RPMI7951 (cell line): ENCODE measurements around the gene GRIA4. TPM values are rescaled to one million over a fixed set of nuclear protein-coding genes. Genes with fewer than 3 reads are reported as not detected.
"Not testable (repeated sequence)": the region's sequence is repeated elsewhere in the genome, so short reads cannot be mapped to it uniquely, and the experiment has no call there.

Experiments
- DNase-seq: peaks from one replicate; pipeline ENCODE4 v3.0.0-alpha.2; 2012; ENCODE audit warnings: low read depth
- total RNA-seq: library from RNA; depleted of rRNA; stranded (reverse); fragments of >200 nt; shearing (Covaris generic); gene quantifications from 2 replicates; pipeline ENCODE4 v1.2.3, GENCODE V29; 2014

GRIA4 gene
- total RNA-seq, 1 experiment from 2014 or later = not detected

GRCh38 chr11:105719073-105719822 lies 109.4 kb downstream of the GRIA4 start:
- peak; percentile 24 for DNase-seq

DNA sequence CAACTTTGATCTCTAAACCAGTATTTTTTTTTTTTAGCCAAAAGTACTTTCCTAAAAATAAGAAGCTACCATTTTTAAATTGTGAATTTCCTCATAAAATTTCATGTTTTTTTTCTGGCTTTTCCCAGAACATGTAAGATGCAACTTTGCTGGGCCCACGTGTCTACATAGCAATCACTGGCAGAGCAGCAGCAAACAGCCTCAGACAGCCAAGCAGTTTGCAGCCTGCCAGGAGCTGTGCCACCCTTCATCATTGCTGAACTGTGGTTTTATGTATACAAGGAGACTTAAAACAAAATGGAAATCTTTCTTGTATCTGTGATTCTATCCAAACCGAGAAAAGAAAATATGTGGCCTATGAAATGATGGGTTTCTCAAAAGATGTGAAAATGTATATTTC lies 110.2 kb downstream of the GRIA4 start:
- DNase-seq = no peak

DNA sequence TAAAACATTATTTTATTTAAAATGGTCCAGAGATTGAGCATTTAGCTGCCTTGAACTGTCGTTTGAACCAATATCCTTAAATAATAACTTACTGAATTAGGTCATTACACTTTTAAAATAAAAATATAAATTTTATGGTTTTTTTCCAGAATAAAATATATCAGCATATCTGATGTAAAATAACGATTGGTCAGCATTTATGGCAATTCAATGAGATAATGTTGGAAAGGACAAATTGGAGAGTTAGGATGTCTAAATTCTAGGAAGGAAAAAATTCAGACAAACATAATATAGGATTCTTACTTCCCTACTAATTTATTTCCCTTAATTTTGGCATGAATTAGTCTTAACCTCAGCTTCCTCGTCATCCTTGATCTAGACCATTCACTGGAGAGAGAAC lies 113.4 kb downstream of the GRIA4 start:
- no peak for DNase-seq

- DNase-seq = no peak
Measured at GRCh38 chr11:105732611-105733010, 122.7 kb downstream of the GRIA4 start.

GRCh38 chr11:105734426-105734825 lies 124.6 kb downstream of the GRIA4 start:
- no peak for DNase-seq

DNA sequence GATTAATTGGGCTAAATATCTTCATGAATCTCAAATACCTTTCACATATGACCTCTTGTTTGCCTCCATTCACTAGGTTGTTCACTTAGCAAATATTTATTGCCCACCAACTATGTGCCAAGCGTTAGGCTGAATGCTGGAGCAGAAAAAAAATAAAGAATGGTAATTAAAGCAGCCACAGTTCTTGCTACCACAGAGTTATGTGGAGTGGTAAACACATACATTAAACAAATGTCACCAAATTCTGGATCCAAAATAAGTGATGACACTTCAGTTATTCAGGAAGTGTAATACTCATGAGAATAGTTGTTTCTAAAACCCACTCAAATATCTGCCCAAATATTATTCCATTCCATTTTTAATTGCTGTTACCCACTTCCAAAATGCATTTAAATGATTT lies 128.4 kb downstream of the GRIA4 start:
- DNase-seq = no peak

DNA sequence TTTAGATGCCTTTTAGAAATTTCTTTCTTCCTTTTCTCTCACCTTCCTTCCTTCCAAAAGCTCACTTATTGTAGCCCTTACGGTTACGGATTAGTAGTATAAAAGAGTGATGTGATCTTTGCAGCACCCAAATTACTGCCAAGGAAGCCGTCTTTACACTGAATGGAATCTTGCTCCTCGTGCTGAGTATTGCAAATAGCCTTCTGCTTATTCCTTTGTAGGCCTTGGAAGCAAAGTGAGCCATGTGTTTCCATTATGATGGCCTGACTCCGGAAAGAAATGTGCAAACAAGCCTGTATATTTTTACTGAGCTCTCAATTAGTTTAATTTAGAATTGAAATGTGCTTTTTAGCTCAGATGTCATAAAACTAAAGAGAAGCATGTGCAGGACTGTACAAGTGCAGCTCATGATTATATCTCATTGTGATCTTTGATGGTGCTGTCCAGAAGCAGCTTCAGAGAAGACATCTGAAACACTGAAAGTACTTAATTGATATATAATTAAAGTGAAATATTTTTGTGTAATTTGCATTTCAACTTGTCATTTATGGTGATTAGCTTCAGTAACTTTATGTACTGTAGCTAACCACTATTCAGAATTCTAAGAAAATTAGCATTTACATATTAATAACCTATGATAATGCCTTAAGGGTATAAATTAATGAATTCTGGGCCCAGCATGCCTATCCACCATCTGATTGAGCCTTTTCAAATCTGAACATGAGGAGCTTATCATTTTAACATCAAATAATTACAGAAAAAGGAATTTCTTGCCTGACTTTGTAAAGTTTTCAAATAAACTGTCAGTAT lies 129.3 kb downstream of the GRIA4 start:
- no peak for DNase-seq

DNA sequence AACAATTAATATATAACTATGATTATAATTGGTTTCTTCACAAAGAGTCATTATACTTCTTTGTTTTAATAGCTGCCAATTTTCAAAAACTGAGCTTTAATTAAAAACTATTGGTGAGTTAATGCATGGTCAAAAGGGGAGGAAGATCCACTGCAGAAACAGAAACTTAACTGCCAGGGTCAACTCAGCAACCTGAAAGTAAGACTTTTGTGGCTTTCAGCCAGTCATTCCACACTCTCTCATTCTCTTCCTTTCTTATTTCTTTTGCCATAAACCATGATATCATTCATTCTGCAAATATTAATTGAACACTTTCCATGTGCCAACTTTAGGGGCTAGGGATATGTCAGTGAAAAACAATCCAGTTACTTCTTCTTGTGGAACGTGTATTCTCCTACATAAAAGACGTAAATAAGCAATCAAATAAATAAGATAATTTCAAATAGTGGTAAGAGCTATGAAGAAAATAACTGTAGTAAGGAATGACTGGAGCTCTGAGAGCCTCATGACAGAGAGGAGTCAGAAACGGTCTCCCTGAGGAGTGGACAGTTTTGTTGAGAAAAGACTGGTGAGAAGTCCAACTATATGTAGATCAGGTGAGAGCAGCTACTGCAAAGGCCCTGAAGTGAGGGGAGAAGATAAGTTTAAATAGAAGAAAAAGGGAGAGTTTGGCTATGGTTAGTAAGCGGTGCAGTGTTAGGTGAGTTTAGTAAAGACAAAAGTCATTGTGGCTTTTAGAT lies 130.5 kb downstream of the GRIA4 start:
- DNase-seq = no peak

- no peak for DNase-seq
Measured at GRCh38 chr11:105741488-105742020, 131.7 kb downstream of the GRIA4 start.

DNA sequence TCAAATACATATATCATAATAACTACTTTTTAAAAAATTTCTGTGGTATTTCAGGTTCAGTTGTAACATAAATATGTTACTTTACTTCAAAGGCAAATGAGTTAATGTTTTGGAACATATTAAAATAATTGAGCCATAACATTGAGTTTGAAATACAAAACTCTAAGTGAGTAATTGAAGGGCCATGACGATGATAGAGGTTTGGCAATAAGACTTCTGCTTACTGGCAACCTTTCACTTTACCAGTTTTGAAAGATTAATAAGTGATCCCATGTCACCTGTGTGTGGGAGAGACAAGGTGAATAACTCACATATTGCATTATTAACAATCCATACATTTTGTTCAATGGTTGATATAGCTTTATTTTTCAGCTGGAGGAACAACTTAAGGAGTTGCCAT lies 144.4 kb downstream of the GRIA4 start:
- no peak for DNase-seq

GRCh38 chr11:105754716-105755115 lies 144.8 kb downstream of the GRIA4 start:
- DNase-seq = no peak

DNA sequence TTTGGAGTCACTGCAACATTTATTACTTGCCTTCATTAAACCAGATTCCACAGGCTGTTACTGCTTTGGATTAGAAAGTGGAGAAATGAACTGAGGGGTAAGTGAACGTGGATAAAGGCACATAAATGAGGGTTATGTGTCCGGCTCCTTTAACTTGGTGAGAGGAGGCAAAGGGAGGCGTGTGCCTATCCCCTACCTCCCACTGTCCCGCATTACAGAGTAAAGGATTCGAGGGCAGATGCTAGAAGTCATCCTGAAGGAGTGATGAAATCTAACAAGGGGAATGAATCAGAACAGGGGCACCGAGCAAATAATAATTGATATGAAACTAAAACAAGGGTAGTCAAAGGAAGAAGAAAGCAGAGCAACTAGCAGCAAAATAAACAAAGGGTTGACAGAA lies 147.2 kb downstream of the GRIA4 start:
- DNase-seq = no peak

DNA sequence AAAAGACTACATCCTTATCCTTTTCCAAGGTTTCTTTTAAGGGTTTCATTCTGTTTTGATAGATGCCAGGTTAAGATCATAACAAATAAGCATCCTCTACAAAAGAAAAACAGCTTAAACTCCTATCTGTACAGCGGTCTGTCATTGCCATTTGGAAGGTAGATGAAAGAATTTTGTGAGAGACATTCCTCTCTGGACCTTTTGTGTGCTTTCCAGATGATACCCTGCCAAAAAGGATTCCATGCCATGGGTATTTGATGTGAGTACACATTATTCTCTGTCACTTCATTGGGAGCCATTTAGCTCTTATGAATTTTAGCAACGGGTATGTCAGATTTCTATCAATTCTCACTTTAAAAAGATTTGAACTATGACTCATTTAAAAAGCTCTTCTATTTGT lies 153.7 kb downstream of the GRIA4 start:
- no peak for DNase-seq

GRCh38 chr11:105767931-105768330 lies 158.1 kb downstream of the GRIA4 start:
- DNase-seq = no peak

GRCh38 chr11:105769627-105770026 lies 159.8 kb downstream of the GRIA4 start:
- no peak for DNase-seq

DNA sequence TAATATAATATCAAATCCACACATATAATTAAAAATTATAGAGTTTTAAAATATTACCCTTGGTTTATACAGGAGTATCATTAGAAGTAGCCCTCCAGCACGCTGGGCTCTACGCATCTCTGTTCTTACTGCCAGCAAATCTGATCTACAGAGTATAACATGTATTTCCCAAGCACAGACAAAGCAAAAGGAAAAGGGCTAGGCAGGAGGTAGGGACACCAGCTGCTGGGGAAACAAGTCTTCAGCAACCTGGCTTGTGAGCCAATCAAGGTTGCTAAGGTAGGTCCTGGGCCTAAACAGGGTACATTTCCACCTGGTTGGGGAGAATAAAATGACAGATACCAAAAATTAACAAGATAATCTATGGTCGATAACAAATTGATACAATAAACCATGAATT lies 163.6 kb downstream of the GRIA4 start:
- not testable (repeated sequence) for DNase-seq

DNA sequence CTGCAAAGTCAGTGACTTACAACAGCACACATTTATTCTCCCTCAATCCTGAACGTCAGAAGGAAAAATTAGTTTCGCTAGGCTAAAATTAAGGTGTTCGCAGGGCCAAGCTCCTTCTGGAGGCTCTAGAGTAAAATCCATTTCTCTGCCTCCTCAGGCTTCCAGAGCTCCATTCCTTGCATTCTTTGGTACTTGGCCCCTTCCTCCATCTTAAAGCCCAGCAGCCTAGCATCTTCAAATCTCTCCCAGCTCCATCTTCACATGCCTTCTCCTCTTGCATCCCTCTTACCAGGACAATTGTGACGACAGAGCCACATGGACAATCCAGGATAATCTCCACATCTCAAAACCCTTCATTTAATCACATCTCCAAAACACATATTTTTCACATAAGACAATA lies 165.0 kb downstream of the GRIA4 start:
- DNase-seq = no peak

- no peak for DNase-seq
Measured at GRCh38 chr11:105780781-105781525, 171.1 kb downstream of the GRIA4 start.

DNA sequence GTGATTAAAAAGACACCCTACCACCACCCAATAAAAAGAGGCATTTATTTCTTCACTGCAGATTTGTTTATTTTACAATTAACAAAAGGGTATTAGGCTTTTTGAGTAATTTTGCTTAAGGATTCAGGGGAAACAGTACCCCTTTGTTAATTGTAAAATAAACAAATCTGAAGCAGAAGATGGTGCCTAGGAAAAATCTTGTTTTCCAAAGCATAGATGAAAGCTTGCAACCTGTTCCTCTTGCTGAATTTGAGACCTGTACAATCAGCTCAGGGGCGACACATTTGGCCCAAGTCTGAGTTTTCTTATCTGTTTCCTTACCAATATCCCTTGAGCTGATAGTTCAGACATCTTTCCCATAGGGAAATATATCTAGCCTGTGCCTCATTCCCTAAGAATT lies 171.9 kb downstream of the GRIA4 start:
- DNase-seq = no peak

DNA sequence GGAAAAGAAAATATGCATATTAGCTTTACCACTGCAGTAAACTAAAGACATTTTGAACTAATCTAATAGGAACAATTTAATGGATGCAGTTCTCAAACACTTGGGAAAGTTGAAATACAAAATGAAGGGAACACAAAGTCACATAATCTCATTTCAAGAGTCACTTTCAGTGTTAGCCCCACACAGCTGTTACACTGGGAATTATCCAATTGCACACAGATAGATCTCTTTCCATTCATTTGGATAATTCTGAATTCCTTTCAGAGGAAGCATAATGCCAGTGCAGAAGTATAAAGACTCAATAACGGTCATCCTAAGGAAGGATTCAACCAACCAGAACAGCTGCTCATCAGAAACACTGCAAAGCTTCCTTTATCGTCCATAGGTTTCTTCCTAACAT lies 173.3 kb downstream of the GRIA4 start:
- no peak for DNase-seq

DNA sequence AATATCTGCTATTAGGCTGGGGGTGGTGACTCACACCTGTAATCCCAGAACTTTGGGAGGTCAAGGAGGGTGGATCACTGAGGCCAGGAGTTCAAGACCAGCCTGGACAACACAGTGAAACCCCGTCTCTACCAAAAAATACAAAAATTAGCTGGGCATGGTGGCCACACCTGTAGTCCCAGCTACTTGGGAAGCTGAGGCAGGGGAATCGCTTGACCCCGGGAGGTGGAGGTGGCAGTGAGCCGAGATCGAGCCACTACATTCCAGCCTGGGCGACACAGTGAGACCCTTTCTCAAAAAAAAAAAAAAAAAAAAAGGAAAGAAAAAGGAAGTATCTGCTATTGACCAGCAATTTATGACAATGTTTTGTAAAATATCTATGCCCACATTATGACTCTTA lies 176.0 kb downstream of the GRIA4 start:
- DNase-seq = not testable (repeated sequence)

DNA sequence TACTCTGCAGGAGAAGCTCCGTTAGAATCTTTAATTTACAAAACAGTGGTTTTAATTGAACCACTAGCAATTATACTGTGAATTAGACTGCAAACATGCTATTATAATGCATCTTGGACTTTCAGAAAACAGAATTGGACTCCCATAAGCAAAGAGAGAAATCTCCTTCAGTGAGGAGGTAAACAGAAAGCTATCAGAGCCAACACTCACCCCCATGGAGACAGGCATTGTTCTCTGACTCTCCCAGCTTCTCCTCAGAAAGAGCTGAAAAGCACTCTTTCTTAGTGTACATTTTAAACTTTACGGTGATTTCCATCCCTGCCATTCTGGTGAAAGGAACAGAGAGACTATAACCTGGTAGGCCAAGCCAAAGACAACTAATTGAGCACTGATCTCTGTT lies 176.9 kb downstream of the GRIA4 start:
- DNase-seq = no peak
